IMR-90 (cell line): ENCODE results near the gene GALNT9. TPM values are rescaled to one million over a fixed set of nuclear protein-coding genes. Genes with fewer than 3 reads are reported as not detected.

Experiments used
- ATAC-seq: fragments of 200-7000 bp; cut with Tn5 transposase; 2 replicates; pipeline ENCODE4 v1.9.1; 2020; ENCODE audit warnings: low read depth, mild to moderate bottlenecking, moderate library complexity
- BruUV-seq: library from RNA; stranded (reverse); fragments of 400-500 nt; replicated peaks from 2 replicates; lab custom pipeline; 2021; lab: Mats Ljungman, UMichigan
- CTCF ChIA-PET: fragments of 300-600 bp; formaldehyde crosslinking; extraction: SDS; loops from one replicate; lab custom pipeline; 2021; ENCODE audit warnings: antibody characterized with exemption; lab: Yijun Ruan, JAX
- POLR2A ChIA-PET: fragments of 300-600 bp; sonication (Branson Sonifier 250); formaldehyde crosslinking; loops from one replicate; lab custom pipeline; 2022; ENCODE audit warnings: antibody characterized with exemption; ENCODE audit not compliant: unreplicated experiment; lab: Charles Lee
- DNase-seq: peaks from one replicate; pipeline ENCODE4 v3.0.0; 2013
- H2AFZ ChIP-seq: replicated peaks from 2 replicates; pipeline ENCODE3; 2013; ENCODE audit warnings: low read length, mild to moderate bottlenecking; ENCODE audit not compliant: poor library complexity
- H2AK5ac ChIP-seq: 2 replicates; pipeline ENCODE4 v1.6.1; 2013; ENCODE audit warnings: low read depth, low read length, inconsistent platforms
- H2AK9ac ChIP-seq: replicated peaks from 2 replicates; pipeline ENCODE3; 2013; ENCODE audit warnings: mild to moderate bottlenecking, low read depth, low read length, moderate library complexity; ENCODE audit not compliant: poor library complexity
- H2BK120ac ChIP-seq: 2 replicates; pipeline ENCODE4 v1.6.1; 2013; ENCODE audit warnings: low read depth, low read length, inconsistent platforms
- H2BK15ac ChIP-seq: 3 replicates; pipeline ENCODE4 v1.6.1; 2013; ENCODE audit warnings: low read depth, low read length, inconsistent platforms
- H2BK20ac ChIP-seq: 2 replicates; pipeline ENCODE4 v1.6.1; 2013; ENCODE audit warnings: low read depth, mild to moderate bottlenecking, inconsistent platforms, low read length, moderate library complexity
- H2BK5ac ChIP-seq: 2 replicates; pipeline ENCODE4 v1.6.1; 2013; ENCODE audit warnings: mild to moderate bottlenecking, low read depth, low read length, inconsistent platforms; ENCODE audit not compliant: poor library complexity, severe bottlenecking
- H3K14ac ChIP-seq: replicated peaks from 2 replicates; pipeline ENCODE4 v1.6.1; 2013; ENCODE audit warnings: low read depth, low read length, inconsistent platforms
- H3K18ac ChIP-seq: 2 replicates; pipeline ENCODE4 v1.6.1; 2013; ENCODE audit warnings: low read depth, low read length, control low read depth
- H3K23ac ChIP-seq: 2 replicates; pipeline ENCODE4 v1.6.1; 2013; ENCODE audit warnings: low read depth, low read length, inconsistent platforms
- H3K27ac ChIP-seq: 2 replicates; pipeline ENCODE4 v1.5.1; 2013; ENCODE audit warnings: mild to moderate bottlenecking, control low read depth, low read length; ENCODE audit not compliant: insufficient read depth
- H3K27me3 ChIP-seq: 2 replicates; pipeline ENCODE4 v1.6.1; 2013; ENCODE audit warnings: low read length; ENCODE audit not compliant: control insufficient read depth, insufficient read depth
- H3K36me3 ChIP-seq: 2 replicates; pipeline ENCODE4 v1.6.1; 2013; ENCODE audit warnings: low read length, mixed read lengths; ENCODE audit not compliant: control insufficient read depth, insufficient read depth
- H3K4ac ChIP-seq: 2 replicates; pipeline ENCODE4 v1.6.1; 2013; ENCODE audit warnings: low read depth, low read length, inconsistent platforms
- H3K4me1 ChIP-seq: 2 replicates; pipeline ENCODE4 v1.6.1; 2013; ENCODE audit warnings: low read length, mixed read lengths; ENCODE audit not compliant: control insufficient read depth, insufficient read depth
- H3K4me2 ChIP-seq: 2 replicates; pipeline ENCODE4 v1.6.1; 2013; ENCODE audit warnings: low read depth, mild to moderate bottlenecking, control low read depth, low read length, moderate library complexity
- H3K4me3 ChIP-seq: 2 replicates; pipeline ENCODE4 v1.5.1; 2013; ENCODE audit warnings: low read depth, mild to moderate bottlenecking, control low read depth, low read length, moderate library complexity; ENCODE audit not compliant: insufficient read depth
- H3K56ac ChIP-seq: 2 replicates; pipeline ENCODE4 v1.6.1; 2013; ENCODE audit warnings: low read length, inconsistent platforms; ENCODE audit not compliant: insufficient read depth; ENCODE audit errors: extremely low read depth
- H3K79me1 ChIP-seq, 2 experiments: 2 replicates each; pipeline ENCODE4 v1.6.1; 2013; ENCODE audit warnings: low read length in 2 of 2, inconsistent platforms in 1 of 2, low read depth in 1 of 2
- H3K9ac ChIP-seq: 2 replicates; pipeline ENCODE4 v1.6.1; 2013; ENCODE audit warnings: low read depth, low read length, control low read depth
- H3K9me1 ChIP-seq: 2 replicates; pipeline ENCODE4 v1.6.1; 2013; ENCODE audit warnings: low read length, inconsistent platforms; ENCODE audit not compliant: insufficient read depth
- H3K9me3 ChIP-seq: 2 replicates; pipeline ENCODE4 v1.6.1; 2013; ENCODE audit warnings: low read length; ENCODE audit not compliant: control insufficient read depth, insufficient read depth
- H4K20me1 ChIP-seq: 2 replicates; pipeline ENCODE4 v1.6.1; 2013; ENCODE audit warnings: low read length, inconsistent platforms; ENCODE audit not compliant: insufficient read depth
- H4K5ac ChIP-seq: 2 replicates; pipeline ENCODE4 v1.6.1; 2013; ENCODE audit warnings: mild to moderate bottlenecking, low read depth, low read length, control low read depth
- H4K8ac ChIP-seq, 2 experiments: 2 replicates each; pipeline ENCODE4 v1.6.1; 2013; ENCODE audit warnings: low read depth in 2 of 2, low read length in 2 of 2, control low read depth in 1 of 2, inconsistent platforms in 1 of 2
- H4K91ac ChIP-seq: 2 replicates; pipeline ENCODE4 v1.6.1; 2013; ENCODE audit warnings: low read depth, low read length, inconsistent platforms; ENCODE audit not compliant: insufficient read depth
- BHLHE40 ChIP-seq: fragments of 150-350 bp; IDR thresholded peaks from 2 replicates; pipeline ENCODE4 v1.6.1; 2016; ENCODE audit warnings: mild to moderate bottlenecking, low read depth, low read length
- CEBPB ChIP-seq: IDR thresholded peaks from 2 replicates; pipeline ENCODE4 v1.6.1; 2012; ENCODE audit warnings: low read depth, low read length, improper control_type of control experiment
- CHD1 ChIP-seq: IDR thresholded peaks from 2 replicates; pipeline ENCODE4 v1.6.1; 2012; ENCODE audit warnings: low read depth, low read length, improper control_type of control experiment
- MAFK ChIP-seq: IDR thresholded peaks from 2 replicates; pipeline ENCODE4 v1.6.1; 2012; ENCODE audit warnings: low read depth, low read length, improper control_type of control experiment
- MXI1 ChIP-seq: IDR thresholded peaks from 2 replicates; pipeline ENCODE4 v1.6.1; 2012; ENCODE audit warnings: low read depth, mild to moderate bottlenecking, low read length, moderate library complexity, borderline replicate concordance
- NFE2L2 ChIP-seq: fragments of 150-350 bp; IDR thresholded peaks from 2 replicates; pipeline ENCODE4 v1.6.1; 2016; ENCODE audit warnings: low read depth, mild to moderate bottlenecking, low read length
- POLR2A ChIP-seq: IDR thresholded peaks from 2 replicates; pipeline ENCODE4 v1.6.1; 2012; ENCODE audit warnings: mild to moderate bottlenecking, low read depth, low read length
- RAD21 ChIP-seq: IDR thresholded peaks from 2 replicates; pipeline ENCODE4 v1.6.1; 2012; ENCODE audit warnings: low read length, improper control_type of control experiment
- RCOR1 ChIP-seq: IDR thresholded peaks from 2 replicates; pipeline ENCODE4 v1.6.1; 2012; ENCODE audit warnings: mild to moderate bottlenecking, low read length, improper control_type of control experiment; ENCODE audit not compliant: insufficient replicate concordance
- RFX5 ChIP-seq: IDR thresholded peaks from 2 replicates; pipeline ENCODE4 v1.8.0; 2012; ENCODE audit warnings: low read depth, mild to moderate bottlenecking, low read length, moderate library complexity
- SMC3 ChIP-seq: fragments of 150-350 bp; IDR thresholded peaks from 2 replicates; pipeline ENCODE4 v1.6.1; 2016; ENCODE audit warnings: low read depth, mild to moderate bottlenecking, antibody characterized with exemption, low read length, moderate library complexity
- WGBS, 2 experiments: methylation state at CpG; one replicate each; pipeline versions ENCODE4 v1.1.5 to v1.1.7; 2013; ENCODE audit warnings: missing lambda C conversion rate in 2 of 2; ENCODE audit not compliant: insufficient read length in 1 of 2; ENCODE audit errors: extremely low coverage in 2 of 2; 5-methylcytosine and 5-hydroxymethylcytosine counted together
- dilution Hi-C: fragments of 300-500 bp; cut with HindIII; formaldehyde crosslinking; loops from one replicate; pipeline ENCODE4 v1.14.3; 2018; ENCODE audit warnings: low sequenced_read_pairs; ENCODE audit not compliant: unreplicated experiment
- in situ Hi-C: fragments of 300-500 bp; cut with MboI; formaldehyde crosslinking; loops from 3 replicates; pipeline ENCODE4 v1.14.3; 2019; ENCODE audit warnings: low sequenced_read_pairs, inconsistent platforms, mixed read lengths
- intact Hi-C: fragments of 100-400 bp; cut with micrococcal nuclease; formaldehyde crosslinking; loops from 2 replicates; pipeline ENCODE4 v1.10.0; 2022
- polyA plus RNA-seq, 3 experiments: library from polyadenylated mRNA; depleted of rRNA; stranded (reverse); fragments of >200 nt; gene quantifications; 2 replicates each; pipeline ENCODE4 v1.2.3, GENCODE V29; 2012; ENCODE audit warnings: low replicate concordance in 1 of 3
- total RNA-seq: library from RNA; depleted of rRNA; stranded (reverse); fragments of >200 nt; gene quantifications from 2 replicates; pipeline ENCODE4 v1.2.3, GENCODE V29; 2012
- TF ChIP-seq, protein P1 (sequence below): fragments of 150-350 bp; IDR thresholded peaks from 2 replicates; pipeline ENCODE4 v1.6.1; 2017; ENCODE audit warnings: mild to moderate bottlenecking, antibody characterized with exemption, low read length, low read depth

GALNT9 gene
- total and polyA plus RNA-seq, 2 of the 4 experiments (the other 2 are of a cell fraction): under 0.01 to 0.12 TPM

- Histone ChIP-seq H3K4me3 (no peak overlapping the region), H4K91ac (no peak overlapping the region), H3K4ac (no peak overlapping the region), H3K27ac (no peak overlapping the region), H3K9me3 (no peaks in the 10 kb centered on the region), H3K9ac (no peak overlapping the region), H2BK120ac (no peak overlapping the region), H3K36me3 (no peaks in the 10 kb centered on the region), H3K27me3 (peaks cover 23% of the 10 kb centered on the region), H4K20me1 (no peaks in the 10 kb centered on the region), H2BK20ac (no peak overlapping the region), H3K56ac (no peak overlapping the region), H3K4me2 (no peak overlapping the region), H2BK15ac (no peak overlapping the region), H3K79me1 (no peaks in the 10 kb centered on the region), H2AFZ (no peak overlapping the region), H3K18ac (no peak overlapping the region), H4K8ac (no peak overlapping the region), H2AK5ac (no peak overlapping the region), H4K5ac (no peak overlapping the region), H3K4me1 (no peaks in the 10 kb centered on the region), H3K23ac (no peak overlapping the region), H2AK9ac (no peak overlapping the region), H3K9me1 (no peaks in the 10 kb centered on the region), H2BK5ac (no peak overlapping the region), H3K14ac (no peak overlapping the region)
- intact Hi-C loops: no loop called here
- BruUV-seq: no TSS peak
- ATAC-seq (no peak), DNase-seq (no peak)
- WGBS, 2 experiments: 83% methylated on average over 13 of the region's 19 CpGs; no CpG with 5 or more reads in 1 of the 2 experiments
- in situ Hi-C loops: no loop called here
- TF ChIP-seq RFX5: no peak
- no peak for TF ChIP-seq SMC3
- no peak for TF ChIP-seq RAD21
- no peak for TF ChIP-seq BHLHE40
- no peak for TF ChIP-seq MAFK
- TF ChIP-seq MXI1: no peak
- TF ChIP-seq RCOR1: no peak
- TF ChIP-seq, protein P1, sequence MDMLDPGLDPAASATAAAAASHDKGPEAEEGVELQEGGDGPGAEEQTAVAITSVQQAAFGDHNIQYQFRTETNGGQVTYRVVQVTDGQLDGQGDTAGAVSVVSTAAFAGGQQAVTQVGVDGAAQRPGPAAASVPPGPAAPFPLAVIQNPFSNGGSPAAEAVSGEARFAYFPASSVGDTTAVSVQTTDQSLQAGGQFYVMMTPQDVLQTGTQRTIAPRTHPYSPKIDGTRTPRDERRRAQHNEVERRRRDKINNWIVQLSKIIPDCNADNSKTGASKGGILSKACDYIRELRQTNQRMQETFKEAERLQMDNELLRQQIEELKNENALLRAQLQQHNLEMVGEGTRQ: no peak
- TF ChIP-seq NFE2L2: no peak
- TF ChIP-seq CHD1: no peak
- no peak for TF ChIP-seq POLR2A
- no peak for TF ChIP-seq CEBPB
- CTCF ChIA-PET: no interaction called here
- POLR2A ChIA-PET: no interaction called here
- dilution Hi-C loops: no loop called here
These were observed 128.6 kb downstream of the GALNT9 start for GRCh38 chr12:132200800-132201199.
